Stomach (tissue), 9 donors: Measurements from ENCODE around the gene VSIG10L2. TPM values are rescaled to one million over a fixed set of nuclear protein-coding genes. Genes with fewer than 3 reads are reported as not detected.

Experiments used
- DNase-seq, 2 donors: peaks; one replicate each; pipeline versions ENCODE4 v3.0.0 to v3.0.0-alpha.2; 2013 to 2019
- H3K27ac ChIP-seq, 5 donors: fragments of 200-600 bp in 4 of 5; sonication (generic) in 4 of 5; one replicate each; pipeline ENCODE4 v1.5.1; 2013 to 2019; ENCODE audit warnings: mild to moderate bottlenecking in 1 of 5, moderate library complexity in 1 of 5
- H3K27me3 ChIP-seq, 3 donors: fragments of 200-600 bp; sonication (generic); one replicate each; pipeline ENCODE4 v1.5.1; 2017 to 2019; ENCODE audit warnings: mixed run types in 1 of 3
- H3K36me3 ChIP-seq, 4 donors: fragments of 200-600 bp; sonication (generic); 1 replicate in 3 of 4; 2 replicates in 1 of 4; pipeline ENCODE4 v1.5.1; 2016 to 2019
- H3K4me1 ChIP-seq, 4 donors: fragments of 200-600 bp; sonication (generic); one replicate each; pipeline ENCODE4 v1.5.1; 2016 to 2019
- H3K4me3 ChIP-seq, 4 donors: fragments of 200-600 bp; sonication (generic) in 3 of 4; one replicate each; pipeline ENCODE4 v1.5.1; 2016 to 2019; ENCODE audit warnings: mild to moderate bottlenecking in 1 of 4
- H3K9me3 ChIP-seq, 4 donors: fragments of 200-600 bp; sonication (generic); one replicate each; pipeline ENCODE4 v1.5.1; 2016 to 2019
- EP300 ChIP-seq: sonication (generic); formaldehyde crosslinking; IDR thresholded peaks from one replicate; pipeline ENCODE4 v1.6.1; 2017; ENCODE audit warnings: antibody characterized with exemption
- POLR2A ChIP-seq, 4 donors: fragments of 450-650 bp; IDR thresholded peaks; one replicate each; pipeline ENCODE4 v1.6.1; 2016; ENCODE audit warnings: antibody characterized with exemption in 4 of 4, control low read depth in 2 of 4, mild to moderate bottlenecking in 1 of 4, moderate library complexity in 1 of 4
- POLR2AphosphoS5 ChIP-seq, 3 donors: sonication (generic); formaldehyde crosslinking; IDR thresholded peaks; one replicate each; pipeline ENCODE4 v1.6.1; 2016; ENCODE audit warnings: antibody characterized with exemption in 3 of 3
- WGBS, 5 donors: extraction: QIAGEN DNeasy Blood & Tissue Kit in 3 of 5; methylation state at CpG; one replicate each; pipeline versions ENCODE4 v1.1.5 to v1.1.7; 2013 to 2018; 5-methylcytosine and 5-hydroxymethylcytosine counted together
- intact Hi-C: fragments of 100-400 bp; cut with DNase I; formaldehyde crosslinking; loops from one replicate; pipeline ENCODE4 v1.15.1; 2023; ENCODE audit warnings: low total_unique reads
- polyA plus RNA-seq, 3 donors: library from polyadenylated mRNA; stranded (reverse); fragments of 200-250 nt; gene quantifications; one replicate each; pipeline ENCODE4 v1.2.3, GENCODE V29; 2013
- total RNA-seq, 5 donors: library from RNA; depleted of rRNA; stranded (reverse); fragments of >200 nt; gene quantifications; one replicate each; pipeline versions ENCODE4 v1.1.0 to v1.2.3, GENCODE V29; 2014 to 2016
- TF ChIP-seq, protein P1 (sequence below), 7 experiments: fragments of 450-650 bp in 4 of 7; fragments of 200-600 bp in 3 of 7; sonication (generic) in 3 of 7; IDR thresholded peaks; one replicate each; pipeline ENCODE4 v1.5.1; 2016 to 2019; ENCODE audit warnings: antibody characterized with exemption in 7 of 7, control low read depth in 2 of 7, mild to moderate bottlenecking in 1 of 7
- donor health status: healthy with polysubstance abuse.
- donor health status: Bipolar disorder and iron deficiency.
- donor health status: healthy.

Gene VSIG10L2
- total and polyA plus RNA-seq, 8 donors, result 0.35 to 1.4 TPM; not detected in 6

DNA sequence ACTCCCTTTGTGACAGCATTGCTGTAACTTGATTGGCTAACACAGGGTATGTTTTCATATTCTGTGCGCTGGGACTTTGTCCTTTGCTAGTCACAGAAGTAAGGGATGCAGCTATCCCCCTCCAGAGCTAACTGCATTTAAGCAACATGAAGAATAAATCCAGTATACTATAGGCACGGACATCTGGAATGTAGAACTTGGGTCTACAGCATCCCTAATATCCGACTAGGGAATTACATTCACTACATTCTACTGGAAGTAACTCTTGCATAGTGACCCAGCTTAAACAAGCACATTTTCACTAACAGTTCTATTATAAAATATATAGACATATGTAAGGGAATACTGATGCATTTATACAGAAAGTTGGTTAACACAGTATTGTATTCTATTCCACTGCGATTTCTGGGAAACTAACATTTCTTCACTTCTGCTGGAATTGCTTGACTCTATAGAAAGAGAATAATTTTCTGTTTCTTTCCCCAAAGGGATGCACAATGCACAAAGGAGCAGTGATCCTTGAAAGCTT, 13.1 kb downstream of the VSIG10L2 start:
- Histone ChIP-seq H3K4me1 (no peaks in the 10 kb centered on the region), H3K9me3 (peaks cover 0 to 14% (median 4%) of the 10 kb centered on the region in 4 donors), H3K4me3 (no peak overlapping the region), H3K27me3 (no peaks in the 10 kb centered on the region), H3K36me3 (peaks cover 0 to 54% (median 22%) of the 10 kb centered on the region in 4 donors), H3K27ac (no peak overlapping the region)
- intact Hi-C loops, result no loop called here
- no peak for DNase-seq
- TF ChIP-seq POLR2AphosphoS5 (IDR thresholded peaks at IDR 0.05) (no peak), EP300 (no peak), POLR2A (IDR thresholded peaks at IDR 0.05) (no peak)
- TF ChIP-seq, protein P1, sequence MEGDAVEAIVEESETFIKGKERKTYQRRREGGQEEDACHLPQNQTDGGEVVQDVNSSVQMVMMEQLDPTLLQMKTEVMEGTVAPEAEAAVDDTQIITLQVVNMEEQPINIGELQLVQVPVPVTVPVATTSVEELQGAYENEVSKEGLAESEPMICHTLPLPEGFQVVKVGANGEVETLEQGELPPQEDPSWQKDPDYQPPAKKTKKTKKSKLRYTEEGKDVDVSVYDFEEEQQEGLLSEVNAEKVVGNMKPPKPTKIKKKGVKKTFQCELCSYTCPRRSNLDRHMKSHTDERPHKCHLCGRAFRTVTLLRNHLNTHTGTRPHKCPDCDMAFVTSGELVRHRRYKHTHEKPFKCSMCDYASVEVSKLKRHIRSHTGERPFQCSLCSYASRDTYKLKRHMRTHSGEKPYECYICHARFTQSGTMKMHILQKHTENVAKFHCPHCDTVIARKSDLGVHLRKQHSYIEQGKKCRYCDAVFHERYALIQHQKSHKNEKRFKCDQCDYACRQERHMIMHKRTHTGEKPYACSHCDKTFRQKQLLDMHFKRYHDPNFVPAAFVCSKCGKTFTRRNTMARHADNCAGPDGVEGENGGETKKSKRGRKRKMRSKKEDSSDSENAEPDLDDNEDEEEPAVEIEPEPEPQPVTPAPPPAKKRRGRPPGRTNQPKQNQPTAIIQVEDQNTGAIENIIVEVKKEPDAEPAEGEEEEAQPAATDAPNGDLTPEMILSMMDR (IDR thresholded peaks at IDR 0.05), result no peak
- 86 to 96% (median 95%) methylated on average over 4 of the region's 4 CpGs for WGBS, 5 donors

DNA sequence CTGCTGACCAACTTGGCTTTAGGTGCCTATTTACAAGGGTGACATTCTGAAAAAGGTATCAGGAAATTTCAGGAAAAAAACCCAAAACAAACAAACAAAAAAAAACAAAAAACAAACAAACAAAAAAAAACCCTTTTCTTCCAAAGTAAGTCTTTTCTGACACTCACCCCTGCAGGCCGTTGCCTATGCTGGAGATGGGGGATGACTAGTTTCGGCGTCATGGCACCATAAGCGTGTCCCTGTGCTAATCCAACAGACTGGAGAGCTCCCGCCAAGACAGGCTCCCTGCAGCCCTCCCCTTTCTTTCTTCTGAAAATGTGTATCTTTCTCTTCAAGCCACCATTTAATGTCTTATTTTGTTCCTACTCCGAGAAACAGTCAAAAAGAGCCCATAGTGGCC, 13.7 kb downstream of the VSIG10L2 start:
- no peak for TF ChIP-seq EP300
- TF ChIP-seq POLR2AphosphoS5 (IDR thresholded peaks at IDR 0.05), result no peak
- TF ChIP-seq, protein P1 (IDR thresholded peaks at IDR 0.05), result no peak
- no peak for TF ChIP-seq POLR2A (IDR thresholded peaks at IDR 0.05)
- H3K36me3 ChIP-seq, result peaks cover 0 to 54% (median 22%) of the 10 kb centered on the region in 4 donors
- WGBS, 5 donors, result 93 to 96% (median 93%) methylated on average over 6 of the region's 6 CpGs
- no peaks in the 10 kb centered on the region for H3K27me3 ChIP-seq
- H3K9me3 ChIP-seq, result peaks cover 0 to 14% (median 4%) of the 10 kb centered on the region in 4 donors
- intact Hi-C loops, result no loop called here
- no peak overlapping the region for H3K4me3 ChIP-seq
- DNase-seq, result no peak
- no peak overlapping the region for H3K27ac ChIP-seq
- H3K4me1 ChIP-seq, result no peaks in the 10 kb centered on the region

DNA sequence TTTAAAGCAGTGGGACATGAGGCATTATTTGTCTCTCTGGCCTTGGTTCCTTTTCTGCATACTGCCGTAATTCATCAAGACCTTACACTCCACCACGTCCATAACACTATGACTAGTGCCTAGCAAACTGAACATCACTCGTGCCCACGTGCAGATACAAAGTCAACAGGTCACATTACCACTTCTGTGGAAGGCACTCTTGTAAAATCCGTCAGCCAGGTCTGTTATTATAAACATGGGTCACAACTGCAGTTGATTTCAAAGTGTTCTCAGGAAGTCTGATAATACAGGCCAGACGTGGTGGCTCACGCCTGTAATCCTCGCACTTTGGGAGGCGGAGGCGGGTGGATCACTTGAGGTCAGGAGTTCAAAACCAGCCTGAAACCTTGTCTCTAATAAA, 14.1 kb downstream of the VSIG10L2 start:
- H3K27me3 ChIP-seq, result no peaks in the 10 kb centered on the region
- no peaks in the 10 kb centered on the region for H3K4me1 ChIP-seq
- DNase-seq, result no peak
- no peak overlapping the region for H3K4me3 ChIP-seq
- intact Hi-C loops, result no loop called here
- peaks cover 0 to 14% (median 4%) of the 10 kb centered on the region in 4 donors for H3K9me3 ChIP-seq
- TF ChIP-seq EP300 (no peak), POLR2AphosphoS5 (IDR thresholded peaks at IDR 0.05) (no peak), POLR2A (IDR thresholded peaks at IDR 0.05) (no peak)
- TF ChIP-seq, protein P1 (IDR thresholded peaks at IDR 0.05), result no peak
- WGBS, 5 donors, result 85 to 90% (median 89%) methylated on average over 10 of the region's 10 CpGs
- H3K36me3 ChIP-seq, result peaks cover 0 to 54% (median 22%) of the 10 kb centered on the region in 4 donors
- no peak overlapping the region for H3K27ac ChIP-seq

DNA sequence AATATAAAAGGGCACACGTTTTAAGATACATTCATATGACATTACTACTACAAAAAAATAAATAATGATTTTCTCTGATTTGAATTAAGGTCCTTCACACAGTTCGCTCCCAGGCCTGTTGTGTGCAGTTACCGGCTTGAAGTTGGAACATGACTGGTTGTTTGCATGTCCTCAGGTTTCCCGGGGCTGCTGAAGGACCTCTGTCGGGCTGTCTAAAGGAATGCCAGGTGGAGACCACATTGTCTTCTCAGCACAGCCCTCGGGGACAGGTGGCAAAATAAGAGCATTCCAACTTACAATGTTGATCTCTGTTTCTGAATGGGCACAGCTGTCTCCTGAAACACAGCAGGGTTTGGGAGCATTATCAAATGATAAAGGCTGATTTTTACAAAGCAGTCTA, 14.9 kb downstream of the VSIG10L2 start:
- H3K27ac ChIP-seq, result no peak overlapping the region
- WGBS, 5 donors, result 75 to 84% (median 79%) methylated on average over 6 of the region's 6 CpGs
- peaks cover 0 to 50% (median 22%) of the 10 kb centered on the region in 4 donors for H3K36me3 ChIP-seq
- peaks cover 0 to 14% (median 4%) of the 10 kb centered on the region in 4 donors for H3K9me3 ChIP-seq
- no peak for DNase-seq
- no peaks in the 10 kb centered on the region for H3K4me1 ChIP-seq
- intact Hi-C loops, result no loop called here
- H3K4me3 ChIP-seq, result no peak overlapping the region
- no peaks in the 10 kb centered on the region for H3K27me3 ChIP-seq
- TF ChIP-seq EP300 (no peak), POLR2AphosphoS5 (IDR thresholded peaks at IDR 0.05) (no peak), POLR2A (IDR thresholded peaks at IDR 0.05) (no peak)
- TF ChIP-seq, protein P1 (IDR thresholded peaks at IDR 0.05), result no peak
